ENCODE measurements around the gene RTN3. TPM values are rescaled to one million over a fixed set of nuclear protein-coding genes. Genes with fewer than 3 reads are reported as not detected.

The RTN3 gene
- total RNA-seq, 1 experiment from 2014 or later: 173 TPM

GRCh38 chr11:63767267-63767564 lies 85.9 kb downstream of the RTN3 start:
- no peaks in the 10 kb centered on the region for H4K20me1 ChIP-seq (ENCODE audit: control insufficient read depth, insufficient read depth, insufficient read length)
- peak overlapping the region; percentile 90 to 94 for H3K4me3 Mint-ChIP-seq
- no peak overlapping the region for H2BK15ac ChIP-seq (ENCODE audit: low read depth, low read length)
- peaks cover 7% of the 10 kb centered on the region; the same call in 1 of the 2 replicates for H3K27me3 ChIP-seq (ENCODE audit: insufficient read depth, low read length)
- H3K4me1 ChIP-seq (ENCODE audit: insufficient read depth, low read length): peaks cover 3% of the 10 kb centered on the region; the same call in 1 of the 2 replicates
- H3K27ac Mint-ChIP-seq: peak overlapping the region in 2 of 3 experiments; percentile 94 to 97; a peak in 3 of 7 replicates
- no peak overlapping the region for H4K8ac ChIP-seq (replicated peaks; ENCODE audit: insufficient read length, low read depth, low read length)
- no peak overlapping the region for H3K23ac ChIP-seq (ENCODE audit: insufficient read length, low read depth, low read length)
- DNase-seq: no peak
- H3K36me3 Mint-ChIP-seq (ENCODE audit: insufficient read depth in 1 of 3, low read depth in 3 of 3): peaks cover 0 to 17% (median 4%) of the 10 kb centered on the region in 3 experiments; a peak in 3 of 7 replicates
- no peak overlapping the region for H2AFZ ChIP-seq (ENCODE audit: low read length)
- no peak overlapping the region for H2BK20ac ChIP-seq (ENCODE audit: low read depth, low read length, poor library complexity, severe bottlenecking)
- H2BK12ac ChIP-seq (ENCODE audit: insufficient read length, low read depth, low read length): no peak overlapping the region
- peaks cover 19% of the 10 kb centered on the region for H3K23me2 ChIP-seq (ENCODE audit: insufficient read length, low read depth, low read length, poor library complexity, severe bottlenecking)
- H3K4me2 ChIP-seq (ENCODE audit: insufficient read depth, insufficient read length, low read length): peak overlapping the region; percentile 78
- no peak overlapping the region for H2BK120ac ChIP-seq (ENCODE audit: low read depth, low read length, poor library complexity, severe bottlenecking)
- no peaks in the 10 kb centered on the region for H3K79me1 ChIP-seq (ENCODE audit: insufficient read depth, low read depth, low read length, poor library complexity, severe bottlenecking)
- WGBS (ENCODE audit: extremely low coverage, insufficient read length, low lambda C conversion rate): no CpG with 5 or more reads among the region's 4 CpGs
- H4K5ac ChIP-seq (ENCODE audit: insufficient read length, low read depth, low read length): no peak overlapping the region
- no peak overlapping the region for H3K18ac ChIP-seq (ENCODE audit: insufficient read length, low read depth, low read length)
- no peak overlapping the region for H3K14ac ChIP-seq (ENCODE audit: insufficient read depth, low read length)
- no peak overlapping the region for H3K27ac ChIP-seq (ENCODE audit: insufficient read length, low read depth, low read length)
- H3K4ac ChIP-seq (ENCODE audit: low read depth, low read length): no peak overlapping the region
- H3K4me1 Mint-ChIP-seq: peaks cover 37 to 41% of the 10 kb centered on the region in 2 experiments
- H2BK5ac ChIP-seq (ENCODE audit: insufficient read length, low read length): no peak overlapping the region
- H3K27me3 Mint-ChIP-seq (ENCODE audit: low read depth): peaks cover 18% of the 10 kb centered on the region
- no peak overlapping the region for H4K91ac ChIP-seq (ENCODE audit: insufficient read length, low read depth, low read length)
- no peak overlapping the region for H2AK5ac ChIP-seq (ENCODE audit: insufficient read length, low read length)
- H3K9me3 Mint-ChIP-seq: no peaks in the 10 kb centered on the region
- peaks cover 3% of the 10 kb centered on the region; the same call in 1 of the 2 replicates for H3K79me2 ChIP-seq (ENCODE audit: insufficient read depth, low read length)
- H3K9ac ChIP-seq (ENCODE audit: extremely low read depth, insufficient read length, low read length): no peak overlapping the region
- no peak overlapping the region for H3T11ph ChIP-seq (ENCODE audit: low read length)
- H3K56ac ChIP-seq (ENCODE audit: insufficient read length, low read depth, low read length): no peak overlapping the region
- no peaks in the 10 kb centered on the region for H3K9me3 ChIP-seq (ENCODE audit: control insufficient read depth, low read depth, low read length)
- TF ChIP-seq CTCF (conservative IDR thresholded peaks at IDR 0.05): no peak
